HG03520 (cell line): ENCODE data around the gene EDAR.

Experiments used
- ATAC-seq: cut with Tn5 transposase; IDR thresholded peaks from one replicate; pipeline ENCODE4 v1.9.1; 2021; ENCODE audit warnings: mild to moderate bottlenecking, moderate library complexity; ENCODE audit not compliant: unreplicated experiment

The EDAR gene

DNA sequence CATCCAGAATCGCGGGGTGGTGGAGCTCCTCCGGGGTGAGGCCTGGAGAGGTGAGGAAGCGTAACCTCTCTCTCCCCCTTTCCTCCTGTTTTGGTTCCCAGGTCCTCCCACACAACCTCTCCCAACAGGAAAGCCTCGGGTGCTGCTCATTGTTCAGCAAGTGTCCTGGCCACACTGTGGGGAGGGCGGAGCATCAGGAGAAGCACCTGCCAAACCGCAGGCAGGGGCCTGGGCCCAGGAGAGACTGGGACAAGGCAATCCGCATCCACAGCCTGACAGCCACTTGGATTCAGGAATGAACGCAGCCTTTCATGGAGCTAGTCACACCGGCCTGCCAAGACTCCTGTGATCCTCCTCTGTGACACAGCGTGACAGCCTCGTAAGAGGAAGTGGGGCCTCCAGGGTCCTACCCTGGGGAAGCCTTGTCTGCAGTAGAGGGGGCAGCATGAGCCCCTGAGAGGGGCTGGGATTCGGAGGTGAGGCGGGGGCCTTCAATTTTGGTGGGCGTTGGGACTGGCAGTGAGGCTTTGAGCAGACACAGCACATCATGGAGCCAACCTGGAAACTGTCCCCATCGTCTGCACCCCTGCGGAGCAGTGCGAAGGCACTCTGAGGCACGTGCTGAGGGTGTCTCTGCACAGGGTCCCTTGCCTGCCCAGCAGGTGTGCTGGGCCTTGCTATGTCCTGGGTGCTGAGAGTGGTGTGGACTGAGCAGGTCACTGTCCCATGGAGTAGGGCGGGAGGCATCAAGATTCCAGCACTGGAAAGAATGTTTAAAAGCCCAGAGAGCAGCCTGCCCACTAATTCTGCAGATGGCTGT lies 62.2 kb downstream of the EDAR start:
- no peak for ATAC-seq

GRCh38 chr2:108925735-108926134 lies 63.3 kb downstream of the EDAR start:
- ATAC-seq, result no peak

GRCh38 chr2:108925286-108925685 lies 63.7 kb downstream of the EDAR start:
- no peak for ATAC-seq

GRCh38 chr2:108924580-108925251 lies 64.3 kb downstream of the EDAR start:
- no peak for ATAC-seq

DNA sequence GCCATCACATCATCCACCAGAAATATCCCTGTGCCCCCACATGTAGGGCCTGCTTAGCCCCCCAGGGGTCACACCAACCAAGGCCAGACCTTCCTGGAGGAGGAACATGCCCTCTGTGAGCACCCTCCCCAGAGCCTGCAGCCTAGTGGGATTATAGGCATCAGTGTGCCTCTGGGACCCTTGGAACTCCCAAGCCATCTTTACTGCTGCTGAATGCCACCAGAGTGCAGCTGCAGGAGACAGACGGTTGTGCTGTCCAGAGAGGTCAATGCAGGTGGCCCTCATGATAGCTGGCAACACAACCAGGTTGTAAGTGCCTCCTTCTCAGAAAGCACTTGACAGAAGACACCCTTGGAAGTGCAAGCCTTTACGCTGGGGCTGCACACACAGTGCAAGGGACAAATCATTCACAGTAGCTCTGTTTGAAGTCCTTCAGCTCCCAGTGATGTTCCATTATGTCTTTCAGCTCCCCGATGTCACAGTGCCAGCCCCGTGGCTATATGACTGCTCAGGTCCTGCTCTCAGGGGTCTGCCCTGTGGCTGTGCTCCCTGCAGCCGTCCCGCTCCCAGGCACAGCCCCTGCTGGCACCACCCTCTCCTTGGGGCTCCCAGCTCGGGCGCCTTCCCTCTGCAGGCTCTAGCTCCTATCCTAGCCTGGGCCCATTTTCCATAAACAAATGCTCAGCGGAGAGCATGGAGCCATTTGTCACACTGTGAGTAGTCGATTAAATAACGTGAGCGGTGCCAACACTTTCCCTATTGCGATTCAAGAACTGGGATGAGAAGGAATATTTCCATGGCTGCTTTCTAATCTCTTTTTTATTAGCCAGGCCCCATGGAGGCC lies 65.1 kb downstream of the EDAR start:
- no peak for ATAC-seq

GRCh38 chr2:108923019-108923700 lies 65.9 kb downstream of the EDAR start:
- no peak for ATAC-seq

DNA sequence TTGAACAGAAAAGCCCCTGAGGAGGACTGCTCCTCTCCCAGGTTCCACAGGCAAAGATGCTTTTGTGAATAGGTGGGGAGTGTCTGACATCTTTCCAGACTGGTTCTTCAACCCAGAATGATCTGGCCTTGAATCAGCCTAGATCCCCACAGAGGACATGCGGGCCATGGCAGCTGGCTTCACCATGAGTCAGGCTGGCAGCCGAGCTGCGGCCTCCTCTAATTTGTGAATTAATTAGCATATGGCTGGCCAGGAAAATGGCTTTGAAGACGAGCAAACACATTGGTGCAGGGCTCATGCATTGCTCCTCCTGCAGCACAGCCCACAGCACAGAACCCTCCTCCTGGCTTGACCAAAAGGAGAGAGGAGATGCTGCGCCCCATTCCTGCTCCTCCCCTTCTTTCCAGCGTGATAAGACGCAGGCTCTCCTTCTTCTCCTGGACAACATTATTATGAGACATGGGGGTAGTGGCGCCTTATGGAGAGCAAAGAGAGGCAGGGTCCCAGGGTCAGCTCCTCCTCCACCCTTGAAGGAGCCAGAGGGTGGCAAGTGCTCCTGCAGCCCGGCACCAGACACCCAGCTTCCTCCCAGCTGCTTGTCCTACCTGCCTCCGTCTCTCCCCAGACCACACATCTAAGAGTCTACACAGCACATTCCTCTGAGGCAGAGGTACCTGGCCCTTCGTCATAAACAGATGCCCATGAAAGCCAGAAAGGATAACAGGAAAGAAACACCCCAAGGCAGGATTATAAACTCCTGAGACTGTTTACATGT lies 66.7 kb downstream of the EDAR start:
- no peak for ATAC-seq

DNA sequence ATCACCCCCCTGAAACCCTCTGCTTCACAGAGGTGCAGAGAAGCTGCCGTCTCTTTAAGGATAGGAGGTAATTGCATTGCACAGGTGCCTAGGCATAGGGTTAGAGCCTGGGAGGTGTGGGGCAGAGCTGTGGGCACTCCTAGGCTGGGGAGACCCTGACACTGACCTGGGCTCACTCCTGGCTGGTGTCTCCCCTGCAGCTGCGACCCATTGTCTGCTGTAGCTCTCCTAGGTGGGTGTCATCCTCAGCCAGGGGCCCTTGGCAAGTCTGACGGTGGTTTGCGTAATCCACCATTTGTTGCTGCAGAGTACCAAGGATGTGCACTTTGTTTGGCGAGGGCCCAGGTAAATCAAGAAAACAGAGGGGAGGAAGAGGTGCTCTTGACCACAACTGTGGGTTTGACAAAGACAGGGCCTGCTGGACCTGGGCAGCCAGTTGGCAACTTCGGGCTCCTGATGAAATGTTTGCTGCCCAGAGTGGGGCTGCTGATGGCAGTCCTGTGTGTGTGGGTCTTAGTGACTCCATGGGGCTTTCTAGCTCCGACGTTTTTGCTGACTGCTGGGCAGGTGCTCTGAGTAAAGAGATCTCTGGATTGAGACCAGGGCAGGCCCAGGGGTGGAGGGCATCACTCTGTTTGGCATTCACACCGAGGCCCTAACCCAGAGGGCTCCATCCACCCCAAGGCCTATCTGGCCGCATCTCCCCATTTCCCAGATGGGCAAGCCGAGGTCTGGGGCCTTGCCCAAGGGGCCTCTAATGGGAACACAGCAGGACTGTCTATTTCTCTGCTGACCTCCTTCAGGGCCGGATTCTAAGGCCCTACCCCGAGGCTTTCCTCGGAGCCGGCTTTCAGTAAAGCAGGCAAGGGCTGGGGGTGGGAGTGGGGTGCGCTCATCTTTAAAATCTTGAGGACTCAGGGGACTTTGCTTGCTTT lies 67.7 kb downstream of the EDAR start:
- ATAC-seq, result no peak

DNA sequence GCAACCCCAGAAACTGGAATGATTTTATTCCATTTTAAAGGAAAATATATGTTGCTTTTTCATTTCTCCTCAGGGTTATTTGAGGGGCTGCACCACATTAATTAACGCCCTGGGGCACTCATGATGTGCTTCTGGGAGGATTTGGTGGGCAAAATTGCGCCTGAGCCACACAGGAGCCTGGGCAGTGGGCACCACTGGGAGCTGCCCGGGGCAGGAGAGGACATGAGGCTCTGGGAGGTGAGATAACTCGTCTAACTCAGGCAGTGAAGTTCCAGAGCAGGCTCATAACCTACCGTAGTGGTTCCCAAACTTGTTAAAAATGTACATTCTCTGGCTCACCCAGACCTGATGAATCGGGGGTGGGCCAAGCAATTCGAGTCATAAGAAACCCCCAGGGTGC lies 68.3 kb downstream of the EDAR start:
- ATAC-seq, result no peak

DNA sequence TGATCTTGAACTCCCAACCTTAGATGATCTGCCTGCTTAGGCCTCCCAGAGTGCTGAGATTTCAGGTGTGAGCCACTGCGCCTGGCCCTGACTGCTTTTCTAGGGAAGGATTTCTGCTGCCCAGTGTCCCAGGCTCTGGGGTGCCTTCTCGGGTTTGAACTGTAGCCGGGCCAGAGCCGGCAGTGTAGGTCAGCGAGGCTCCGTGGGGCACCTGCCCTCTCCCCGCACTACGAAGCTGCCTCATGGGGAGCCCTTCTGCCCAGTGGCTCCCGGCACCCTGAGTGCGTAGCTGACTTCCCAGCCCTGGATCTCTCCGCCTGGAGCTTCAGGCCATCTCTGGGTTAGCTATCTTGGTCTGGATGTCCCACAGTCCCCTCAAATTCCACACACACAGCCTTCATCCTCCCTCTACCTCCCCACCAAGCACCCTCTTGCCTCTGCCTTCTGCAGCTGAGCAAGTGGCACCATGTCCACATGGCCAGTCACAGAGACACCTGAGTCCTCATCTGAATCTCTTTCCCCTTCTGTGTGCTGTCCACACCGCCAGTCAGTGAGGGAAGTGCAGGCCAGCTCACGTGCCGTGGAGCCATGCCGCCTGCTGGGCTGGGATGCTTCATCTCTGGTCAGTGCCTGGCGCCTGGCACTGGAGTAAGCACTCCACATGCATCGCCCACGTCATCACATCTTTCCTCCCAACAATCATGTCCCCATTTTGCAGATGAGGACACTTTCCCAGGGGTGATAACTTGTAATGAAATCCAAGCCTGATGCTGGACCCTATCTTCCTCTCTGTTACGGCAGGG lies 69.2 kb downstream of the EDAR start:
- ATAC-seq, result no peak

DNA sequence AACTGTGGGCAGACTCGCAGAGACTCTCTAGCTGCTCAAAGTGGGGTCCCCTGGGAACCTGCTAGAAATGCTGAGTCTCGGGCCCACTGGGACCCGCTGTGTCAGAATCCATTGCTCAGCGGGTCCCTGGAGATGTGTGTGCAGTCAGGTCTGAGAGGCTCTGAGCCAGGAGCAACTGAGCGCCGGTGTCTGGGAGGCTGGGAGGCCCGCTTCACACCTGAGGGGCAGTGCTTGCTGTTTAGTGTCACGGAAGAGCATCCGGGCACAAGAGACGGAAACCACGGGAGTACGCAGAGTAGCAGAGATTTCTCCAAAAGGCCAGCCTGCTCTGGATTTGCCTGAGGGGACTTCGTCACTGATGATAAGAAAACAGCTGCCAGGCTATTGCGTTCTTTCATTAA lies 70.1 kb downstream of the EDAR start:
- ATAC-seq, result no peak

DNA sequence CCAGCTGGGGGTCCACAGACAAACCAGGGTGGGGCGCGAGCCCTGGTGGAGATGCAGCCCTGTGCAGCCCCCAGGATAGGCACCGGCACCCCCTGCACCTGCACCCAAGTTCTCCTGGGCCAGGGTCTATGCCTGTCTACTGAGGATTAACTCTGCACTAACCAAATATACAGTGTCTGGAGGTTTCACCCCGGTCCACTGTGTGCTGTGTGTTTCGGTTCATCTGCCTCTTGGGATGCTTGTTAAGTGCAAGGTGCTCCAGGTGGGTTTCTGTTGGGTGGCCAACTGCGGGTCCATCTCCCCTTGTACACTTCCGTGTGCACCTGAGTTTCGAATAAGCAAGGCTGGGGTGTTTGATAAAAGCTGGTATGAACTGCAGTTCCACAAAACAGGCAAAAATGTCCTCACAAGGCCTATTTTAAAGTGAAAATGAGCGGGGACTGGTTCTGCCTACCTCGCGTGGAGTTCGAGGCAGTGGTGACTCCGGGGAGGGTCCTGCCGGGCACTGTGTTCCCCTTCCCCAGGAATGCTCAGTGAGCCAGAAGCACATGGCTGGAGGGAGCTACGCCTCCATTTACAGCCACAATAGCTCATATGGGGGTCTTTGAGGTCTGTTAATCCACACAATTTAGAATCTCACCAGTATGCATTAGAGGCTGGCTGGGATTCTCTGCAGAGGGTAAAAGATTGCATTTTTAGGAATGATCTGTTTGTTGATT lies 70.7 kb downstream of the EDAR start:
- no peak for ATAC-seq

DNA sequence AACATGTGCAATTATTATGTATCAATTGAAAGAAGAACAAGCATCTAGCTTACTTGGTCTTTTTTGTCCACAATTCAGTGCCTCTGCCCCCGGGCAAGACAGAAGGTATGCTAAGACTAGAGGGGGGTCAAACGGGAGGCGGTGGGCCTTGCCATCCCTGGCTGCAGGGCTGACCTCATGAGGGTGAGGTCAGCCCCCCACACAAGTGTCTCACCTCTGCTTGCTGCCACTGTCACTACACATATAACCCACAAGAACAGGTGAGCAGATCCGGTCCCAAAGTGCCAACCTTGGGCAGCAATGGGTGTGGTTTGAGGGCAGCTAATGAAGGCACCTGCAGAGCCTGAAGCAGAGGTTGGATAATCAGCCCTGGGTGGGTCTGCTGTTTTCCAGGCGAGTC lies 71.5 kb downstream of the EDAR start:
- ATAC-seq, result no peak

GRCh38 chr2:108916796-108917421 lies 72.1 kb downstream of the EDAR start:
- no peak for ATAC-seq

DNA sequence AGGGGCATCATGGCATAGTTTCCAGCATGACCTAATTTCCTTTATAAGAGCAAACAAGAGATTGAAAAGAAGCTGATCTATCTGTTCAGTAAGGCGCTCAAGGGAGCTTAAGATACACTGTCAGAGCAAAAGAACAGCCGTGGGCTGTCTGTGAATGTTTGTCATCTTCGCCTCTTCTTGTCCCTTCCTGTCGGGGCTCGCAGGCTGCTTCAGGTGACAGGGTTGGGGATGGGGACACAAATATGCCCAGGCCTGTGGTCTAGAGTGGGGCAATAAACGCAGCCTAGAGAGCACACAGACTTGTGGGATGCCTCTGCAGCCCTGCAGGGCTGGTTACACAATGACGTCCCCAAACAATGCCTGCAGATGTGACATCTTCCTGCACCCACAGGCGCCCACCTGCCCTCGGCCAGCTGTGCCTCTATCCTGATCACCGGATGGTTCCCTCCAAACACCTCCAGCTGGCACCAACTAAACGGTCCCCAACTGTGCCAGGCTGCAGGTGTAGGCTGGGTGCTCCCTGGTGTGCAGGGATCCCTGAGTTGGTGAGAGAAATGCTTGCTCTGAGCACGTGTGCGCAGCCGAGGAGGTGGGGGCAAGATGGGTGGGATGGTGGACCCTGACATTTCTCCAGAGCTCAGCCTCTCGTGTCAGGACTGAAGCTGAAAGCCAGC lies 72.8 kb downstream of the EDAR start:
- no peak for ATAC-seq

GRCh38 chr2:108912629-108912902 lies 76.5 kb downstream of the EDAR start:
- no peak for ATAC-seq
